Thymus (tissue), 11 donors: ENCODE results near the gene CRELD2. TPM values are rescaled to one million over a fixed set of nuclear protein-coding genes. Genes with fewer than 3 reads are reported as not detected.

Source experiments
- DNase-seq, 9 donors: peaks; one replicate each; pipeline ENCODE4 v3.0.0-alpha.2; 2013; ENCODE audit warnings: low spot score in 9 of 9, low read depth in 6 of 9, missing footprints in 1 of 9
- H3K27ac ChIP-seq, 2 donors: one replicate each; pipeline ENCODE4 v1.5.1; 2013; ENCODE audit warnings: control low read depth in 1 of 2, low read depth in 1 of 2, low read length in 1 of 2, mild to moderate bottlenecking in 1 of 2, moderate library complexity in 1 of 2
- H3K27me3 ChIP-seq, 2 donors: one replicate each; pipeline ENCODE4 v1.5.1; 2013; ENCODE audit warnings: low read length in 1 of 2; ENCODE audit not compliant: control insufficient read depth in 2 of 2, insufficient read depth in 1 of 2
- H3K36me3 ChIP-seq, 2 donors: one replicate each; pipeline ENCODE4 v1.5.1; 2013; ENCODE audit warnings: low read length in 1 of 2, mild to moderate bottlenecking in 1 of 2, moderate library complexity in 1 of 2; ENCODE audit not compliant: control insufficient read depth in 2 of 2, insufficient read depth in 2 of 2
- H3K4me1 ChIP-seq, 2 donors: one replicate each; pipeline ENCODE4 v1.5.1; 2013; ENCODE audit warnings: low read length in 2 of 2; ENCODE audit not compliant: control insufficient read depth in 2 of 2, insufficient read depth in 2 of 2
- H3K4me3 ChIP-seq, 2 donors: one replicate each; pipeline ENCODE4 v1.5.1; 2013; ENCODE audit warnings: low read length in 2 of 2, control low read depth in 1 of 2, mild to moderate bottlenecking in 1 of 2
- H3K9me3 ChIP-seq, 2 donors: one replicate each; pipeline ENCODE4 v1.5.1; 2013; ENCODE audit warnings: low read length in 1 of 2, mild to moderate bottlenecking in 1 of 2; ENCODE audit not compliant: control insufficient read depth in 2 of 2, insufficient read depth in 1 of 2
- WGBS: extraction: QIAGEN DNeasy Blood & Tissue Kit; methylation state at CpG from one replicate; pipeline ENCODE4 v1.1.7; 2013; 5-methylcytosine and 5-hydroxymethylcytosine counted together
- polyA plus RNA-seq: library from polyadenylated mRNA; stranded (reverse); fragments of 200-250 nt; gene quantifications from one replicate; pipeline ENCODE4 v1.2.3, GENCODE V29; 2013
- total RNA-seq: library from RNA; stranded (reverse); fragments of 120-200 nt; gene quantifications from one replicate; pipeline ENCODE4 v1.2.4, GENCODE V29; 2013
- donor health status: healthy.

The CRELD2 gene
- total and polyA plus RNA-seq, 2 donors = 24.3 to 25.8 TPM

- Histone ChIP-seq H3K36me3 (peaks cover 0 to 8% of the 10 kb centered on the region in 2 donors), H3K9me3 (no peaks in the 10 kb centered on the region), H3K4me1 (peaks cover 11 to 45% of the 10 kb centered on the region in 2 donors), H3K27ac (peak overlapping the region in 1 of 2 donors; percentile 36), H3K27me3 (peaks cover 3 to 6% of the 10 kb centered on the region in 2 donors), H3K4me3 (no peak overlapping the region)
- DNase-seq = peak in 2 of 9 donors; percentile 52 to 68
- 56% methylated on average over 14 of the region's 14 CpGs for WGBS
These were observed 12.4 kb downstream of the CRELD2 start for GRCh38 chr22:49930596-49931412.

GRCh38 chr22:49933236-49934159, 15.1 kb downstream of the CRELD2 start:
- peaks cover 13 to 53% of the 10 kb centered on the region in 2 donors for H3K4me1 ChIP-seq

GRCh38 chr22:49934160-49934890, 15.9 kb downstream of the CRELD2 start:
- Histone ChIP-seq H3K4me1 (peaks cover 12 to 53% of the 10 kb centered on the region in 2 donors), H3K9me3 (no peaks in the 10 kb centered on the region), H3K27me3 (peaks cover 3 to 11% of the 10 kb centered on the region in 2 donors), H3K27ac (peak overlapping the region; percentile 51 to 86), H3K4me3 (peak overlapping the region; percentile 44 to 57), H3K36me3 (no peaks in the 10 kb centered on the region)
- 59% methylated on average over 24 of the region's 24 CpGs for WGBS
- no peak for DNase-seq

More at GRCh38 chr22:49933236-49934159, 15.1 kb downstream of the CRELD2 start:
- Histone ChIP-seq H3K4me3 (no peak overlapping the region), H3K36me3 (no peaks in the 10 kb centered on the region), H3K27me3 (peaks cover 3 to 13% of the 10 kb centered on the region in 2 donors), H3K27ac (peak overlapping the region; percentile 7 to 69), H3K9me3 (no peaks in the 10 kb centered on the region)
- no peak for DNase-seq
- WGBS = 95% methylated on average over 27 of the region's 27 CpGs

- peaks cover 0 to 7% of the 10 kb centered on the region in 2 donors for H3K27me3 ChIP-seq
- H3K36me3 ChIP-seq = no peaks in the 10 kb centered on the region
- peak in 5 of 9 donors; percentile 65 to 88 (median 76) for DNase-seq
- peak overlapping the region; percentile 51 to 86 for H3K27ac ChIP-seq
- peak overlapping the region; percentile 44 to 57 for H3K4me3 ChIP-seq
- H3K9me3 ChIP-seq = no peaks in the 10 kb centered on the region
- 3% methylated on average over 56 of the region's 56 CpGs for WGBS
- H3K4me1 ChIP-seq = peaks cover 8 to 48% of the 10 kb centered on the region in 2 donors
These were observed 16.6 kb downstream of the CRELD2 start for GRCh38 chr22:49934891-49935557.

- Histone ChIP-seq H3K27ac (no peak overlapping the region), H3K9me3 (no peaks in the 10 kb centered on the region), H3K4me3 (peak overlapping the region in 1 of 2 donors; percentile 57), H3K36me3 (no peaks in the 10 kb centered on the region), H3K27me3 (peaks cover 0 to 7% of the 10 kb centered on the region in 2 donors), H3K4me1 (peaks cover 8 to 43% of the 10 kb centered on the region in 2 donors)
- WGBS = 10% methylated on average over 16 of the region's 16 CpGs
- no peak for DNase-seq
These were observed 17.1 kb downstream of the CRELD2 start for GRCh38 chr22:49935561-49935960.

GRCh38 chr22:49936018-49936972, 17.9 kb downstream of the CRELD2 start:
- peaks cover 8 to 36% of the 10 kb centered on the region in 2 donors for H3K4me1 ChIP-seq
- peak in 5 of 9 donors; percentile 69 to 86 (median 70) for DNase-seq
- peak overlapping the region; percentile 20 to 57 for H3K4me3 ChIP-seq
- WGBS = 3% methylated on average over 52 of the region's 52 CpGs
- no peaks in the 10 kb centered on the region for H3K36me3 ChIP-seq
- H3K9me3 ChIP-seq = peaks cover 0 to 6% of the 10 kb centered on the region in 2 donors
- peaks cover 0 to 7% of the 10 kb centered on the region in 2 donors for H3K27me3 ChIP-seq
- peak overlapping the region; percentile 46 to 78 for H3K27ac ChIP-seq

- Histone ChIP-seq H3K36me3 (no peaks in the 10 kb centered on the region), H3K27ac (peak overlapping the region in 1 of 2 donors; percentile 78), H3K27me3 (peaks cover 0 to 7% of the 10 kb centered on the region in 2 donors), H3K4me3 (no peak overlapping the region), H3K4me1 (peaks cover 8 to 28% of the 10 kb centered on the region in 2 donors), H3K9me3 (peaks cover 0 to 14% of the 10 kb centered on the region in 2 donors)
- WGBS = 67% methylated on average over 21 of the region's 21 CpGs
- peak in 1 of 9 donors; percentile 31 for DNase-seq
These were observed 18.7 kb downstream of the CRELD2 start for GRCh38 chr22:49936973-49937757.
